GM12864 (cell line): ENCODE measurements around the gene RGS19.

ENCODE experiments used
- DNase-seq: peaks from one replicate; pipeline ENCODE4 v3.0.0-alpha.2; 2011; ENCODE audit warnings: low read depth
- H3K4me3 ChIP-seq: 2 replicates; pipeline ENCODE4 v1.5.1; 2011; ENCODE audit warnings: mild to moderate bottlenecking, low read depth, low read length, control low read depth
- TF ChIP-seq, protein P1 (sequence below): IDR thresholded peaks from 2 replicates; pipeline ENCODE4 v1.5.1; 2011; ENCODE audit warnings: low read depth, mild to moderate bottlenecking, moderate library complexity, low read length, control low read depth, inconsistent platforms; ENCODE audit errors: missing control alignments

Gene RGS19

DNA sequence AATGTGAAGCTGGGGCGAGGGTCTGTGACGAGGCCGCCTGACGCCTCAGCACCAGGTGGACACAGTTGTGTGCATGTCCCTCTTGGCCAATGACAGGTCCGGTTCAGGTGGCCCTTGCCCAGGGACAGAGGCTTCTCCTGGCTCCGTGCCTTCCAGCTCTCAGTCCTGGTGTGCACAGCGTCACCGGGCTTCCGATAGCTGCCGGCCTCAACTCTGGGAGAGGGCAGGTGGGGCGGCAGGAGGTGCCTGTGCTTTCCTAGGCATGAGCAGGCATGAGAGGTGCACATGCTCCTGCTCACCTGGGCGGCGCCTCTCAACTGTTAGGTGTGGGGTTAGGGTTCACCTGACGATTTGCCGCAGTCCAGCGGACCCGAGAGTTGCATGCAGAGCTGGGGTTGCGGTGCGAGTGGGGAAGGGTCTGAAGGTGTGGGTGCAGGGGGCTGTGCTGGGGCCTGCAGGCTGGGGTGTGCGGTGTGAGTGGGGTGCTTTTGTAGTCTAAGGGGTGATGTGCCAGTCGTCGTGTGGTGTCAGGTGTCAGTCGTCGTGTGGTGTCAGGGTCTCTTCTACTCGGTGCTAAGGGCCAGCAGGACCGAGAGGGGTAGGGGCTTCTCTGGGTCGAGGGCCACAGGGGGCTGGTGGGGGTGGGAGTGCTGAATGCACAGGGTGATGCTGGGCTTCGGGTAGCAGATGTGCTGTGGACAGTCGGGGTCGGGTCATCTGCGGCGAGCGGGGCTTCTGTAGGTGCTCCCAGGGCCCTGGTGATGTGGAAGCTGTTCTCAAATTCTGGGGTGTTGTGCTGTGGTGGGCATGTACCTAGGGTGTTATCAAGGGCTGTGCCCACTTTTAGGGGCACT lies 26.1 kb downstream of the RGS19 start:
- H3K4me3 ChIP-seq, result no peak overlapping the region
- no peak for DNase-seq
- TF ChIP-seq, protein P1, sequence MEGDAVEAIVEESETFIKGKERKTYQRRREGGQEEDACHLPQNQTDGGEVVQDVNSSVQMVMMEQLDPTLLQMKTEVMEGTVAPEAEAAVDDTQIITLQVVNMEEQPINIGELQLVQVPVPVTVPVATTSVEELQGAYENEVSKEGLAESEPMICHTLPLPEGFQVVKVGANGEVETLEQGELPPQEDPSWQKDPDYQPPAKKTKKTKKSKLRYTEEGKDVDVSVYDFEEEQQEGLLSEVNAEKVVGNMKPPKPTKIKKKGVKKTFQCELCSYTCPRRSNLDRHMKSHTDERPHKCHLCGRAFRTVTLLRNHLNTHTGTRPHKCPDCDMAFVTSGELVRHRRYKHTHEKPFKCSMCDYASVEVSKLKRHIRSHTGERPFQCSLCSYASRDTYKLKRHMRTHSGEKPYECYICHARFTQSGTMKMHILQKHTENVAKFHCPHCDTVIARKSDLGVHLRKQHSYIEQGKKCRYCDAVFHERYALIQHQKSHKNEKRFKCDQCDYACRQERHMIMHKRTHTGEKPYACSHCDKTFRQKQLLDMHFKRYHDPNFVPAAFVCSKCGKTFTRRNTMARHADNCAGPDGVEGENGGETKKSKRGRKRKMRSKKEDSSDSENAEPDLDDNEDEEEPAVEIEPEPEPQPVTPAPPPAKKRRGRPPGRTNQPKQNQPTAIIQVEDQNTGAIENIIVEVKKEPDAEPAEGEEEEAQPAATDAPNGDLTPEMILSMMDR, result no peak

DNA sequence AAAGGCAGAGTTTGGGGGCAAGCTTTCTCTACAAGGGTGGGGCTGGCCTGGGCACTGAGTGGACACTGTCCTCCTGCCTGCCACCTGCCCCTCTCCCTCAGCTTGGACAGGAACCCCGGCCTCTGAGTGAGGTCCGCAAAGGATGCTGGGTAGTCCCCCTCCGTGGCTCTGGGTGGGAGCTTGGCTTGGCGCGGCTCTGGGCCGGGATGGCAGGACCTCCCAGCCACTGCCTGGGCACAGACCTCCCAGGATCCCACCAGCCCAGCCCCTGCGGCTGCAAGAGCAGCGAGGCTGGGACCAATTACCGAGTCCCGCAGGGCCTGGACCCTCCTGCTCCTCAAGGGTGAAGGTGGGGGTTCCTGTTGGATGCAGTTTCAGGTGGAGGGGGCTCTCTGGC lies 27.0 kb downstream of the RGS19 start:
- no peak overlapping the region for H3K4me3 ChIP-seq
- TF ChIP-seq, protein P1, result no peak
- DNase-seq, result no peak

DNA sequence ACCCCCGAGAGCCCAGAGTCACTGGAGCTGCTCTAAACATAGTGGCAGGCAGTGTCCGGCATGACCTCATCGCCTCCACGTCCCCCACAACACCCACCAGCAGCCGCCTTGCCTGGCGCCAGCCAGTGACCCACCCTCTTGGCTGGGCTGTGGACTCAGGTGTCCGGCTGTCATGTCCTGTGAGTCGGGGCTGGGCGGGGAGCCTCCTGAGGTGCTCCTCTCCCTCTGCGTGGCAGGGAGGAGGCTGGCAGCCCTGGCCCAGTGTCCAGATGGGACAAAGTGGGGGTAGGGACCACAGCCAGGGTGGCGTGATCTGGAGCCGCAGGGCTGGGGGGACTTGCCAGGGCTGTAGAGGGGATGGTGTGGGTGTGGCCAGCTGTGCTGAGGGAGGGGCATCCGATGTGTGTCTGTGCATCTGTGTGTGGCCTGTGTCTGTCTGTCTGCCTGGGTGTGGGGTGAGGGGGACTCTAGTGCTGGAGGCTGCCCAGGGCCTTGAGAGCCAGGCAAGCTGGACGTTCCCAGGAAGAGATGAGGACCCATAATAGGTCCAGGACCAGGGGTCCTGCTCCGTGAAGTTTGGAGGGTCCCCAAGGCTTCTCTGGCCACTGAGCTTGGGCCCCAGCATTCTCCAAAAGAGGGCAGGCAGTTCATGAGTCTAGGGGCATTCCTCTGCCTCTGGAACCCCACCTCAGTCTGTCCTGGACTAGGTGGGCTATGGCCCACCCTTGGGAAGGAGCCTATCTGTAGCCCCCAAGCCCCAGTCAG lies 27.6 kb downstream of the RGS19 start:
- no peak overlapping the region for H3K4me3 ChIP-seq
- no peak for DNase-seq
- TF ChIP-seq, protein P1, result no peak

DNA sequence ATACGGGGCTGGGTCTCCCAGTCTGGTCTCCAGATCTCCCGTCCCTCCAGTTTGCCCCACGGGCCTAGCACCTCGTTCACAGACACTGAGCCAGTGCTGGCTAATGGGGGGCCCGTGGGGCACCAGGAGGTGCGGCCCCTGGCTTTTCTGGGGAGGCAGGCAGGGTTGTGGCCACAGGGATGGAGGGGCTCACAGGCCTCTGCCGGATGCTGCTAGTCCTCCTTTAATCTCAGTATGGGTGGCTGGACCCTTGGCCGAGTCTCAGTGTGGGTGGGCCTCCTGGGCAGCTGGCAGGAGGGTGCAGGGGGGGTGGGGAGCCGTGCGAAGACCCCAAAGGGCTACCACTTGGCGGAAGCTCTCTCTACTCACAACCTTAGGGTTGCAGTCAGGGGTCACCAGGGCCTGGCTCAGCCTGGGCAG lies 28.3 kb downstream of the RGS19 start:
- DNase-seq, result no peak
- TF ChIP-seq, protein P1, result no peak
- H3K4me3 ChIP-seq, result no peak overlapping the region

DNA sequence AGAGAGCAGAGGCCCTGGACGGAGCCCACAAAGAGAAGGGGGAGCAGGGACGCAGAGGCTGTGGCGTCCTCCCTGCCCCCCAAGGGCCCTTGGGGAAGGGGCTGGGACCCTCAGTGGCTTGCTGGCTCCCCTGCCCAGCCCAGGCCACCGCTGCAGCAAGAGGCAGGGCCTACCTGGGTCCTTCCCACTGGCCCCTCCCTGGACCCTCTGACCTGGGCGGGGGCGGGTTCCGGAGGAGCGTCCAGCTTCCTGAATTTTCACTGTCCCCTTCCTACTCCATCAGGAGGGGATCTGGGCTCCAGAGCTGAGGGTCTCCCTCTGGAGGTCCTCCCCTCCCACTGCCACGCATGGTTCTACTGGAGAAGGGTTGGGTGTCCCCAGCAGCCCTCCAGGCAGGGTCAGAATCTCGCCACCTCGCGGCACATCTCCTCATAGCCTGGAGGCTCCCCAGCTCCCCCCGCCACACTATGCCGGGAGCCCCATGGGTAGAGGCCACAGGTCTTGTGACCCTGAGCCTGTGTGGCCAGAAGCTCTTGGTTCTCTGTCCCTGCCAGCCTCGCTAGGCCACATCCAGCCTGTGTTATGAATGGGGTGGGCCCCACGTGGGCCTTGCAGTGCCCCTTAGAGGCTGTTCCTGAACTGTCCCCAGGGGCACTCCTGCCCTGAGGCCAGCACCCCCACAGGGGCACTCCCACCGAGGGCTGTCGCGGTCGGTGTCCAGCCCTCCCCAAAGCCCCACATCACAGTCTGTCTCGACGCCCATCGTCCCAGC lies 28.9 kb downstream of the RGS19 start:
- DNase-seq, result no peak
- TF ChIP-seq, protein P1, result peak; percentile 2
- H3K4me3 ChIP-seq, result no peak overlapping the region

DNA sequence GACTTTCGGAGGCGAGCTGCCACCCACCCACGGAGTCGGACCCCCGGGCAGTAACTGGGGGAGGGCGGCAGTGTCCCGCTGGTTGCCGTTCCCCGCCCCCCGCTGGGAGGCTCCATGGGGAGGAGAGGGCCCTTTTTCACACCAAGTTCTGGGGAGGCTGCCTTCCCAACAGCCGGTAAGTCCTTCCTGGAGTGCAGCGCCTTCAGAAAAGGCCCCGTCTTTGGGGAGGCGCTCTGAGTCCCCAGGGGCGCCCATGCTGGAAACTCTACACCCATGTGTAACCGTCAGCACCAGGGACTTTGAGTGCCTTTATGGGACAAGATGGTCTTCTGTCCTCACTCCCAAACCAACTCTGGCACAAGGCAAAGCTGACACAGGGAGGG lies 29.4 kb downstream of the RGS19 start:
- DNase-seq, result no peak
- TF ChIP-seq, protein P1, result no peak

More for the DNA sequence above, 29.4 kb downstream of the RGS19 start:
- H3K4me3 ChIP-seq, result no peak overlapping the region
